HEK293 (cell line): ENCODE data around the gene SFSWAP.

Experiments
- KLF8 ChIP-seq: fragments of 450-650 bp; formaldehyde crosslinking; IDR thresholded peaks from 2 replicates; pipeline ENCODE4 v1.5.1; 2016; ENCODE audit warnings: missing biosample characterization, missing genetic modification characterization
- ZBTB7A ChIP-seq: fragments of 450-650 bp; formaldehyde crosslinking; IDR thresholded peaks from 2 replicates; pipeline ENCODE4 v1.5.1; 2016; ENCODE audit warnings: low read depth, missing biosample characterization, missing genetic modification characterization
- ZNF112 ChIP-seq: fragments of 450-650 bp; formaldehyde crosslinking; IDR thresholded peaks from 2 replicates; pipeline ENCODE4 v1.5.0; 2017; ENCODE audit warnings: missing biosample characterization, missing genetic modification characterization
- ZNF121 ChIP-seq: fragments of 450-650 bp; formaldehyde crosslinking; IDR thresholded peaks from 2 replicates; pipeline ENCODE4 v1.5.1; 2016; ENCODE audit warnings: missing biosample characterization, missing genetic modification characterization
- ZNF157 ChIP-seq: fragments of 450-650 bp; formaldehyde crosslinking; IDR thresholded peaks from 2 replicates; pipeline ENCODE4 v1.5.1; 2016; ENCODE audit warnings: missing biosample characterization, missing genetic modification characterization
- ZNF530 ChIP-seq: fragments of 450-650 bp; formaldehyde crosslinking; IDR thresholded peaks from 2 replicates; pipeline ENCODE4 v1.5.1; 2016; ENCODE audit warnings: low read depth, missing biosample characterization, missing genetic modification characterization
- ZNF623 ChIP-seq: fragments of 450-650 bp; formaldehyde crosslinking; IDR thresholded peaks from 2 replicates; pipeline ENCODE4 v1.5.1; 2016; ENCODE audit warnings: missing biosample characterization, missing genetic modification characterization
- ZNF707 ChIP-seq: fragments of 450-650 bp; formaldehyde crosslinking; IDR thresholded peaks from 2 replicates; pipeline ENCODE4 v1.5.1; 2016; ENCODE audit warnings: missing biosample characterization, missing genetic modification characterization
- ZNF791 ChIP-seq: fragments of 450-650 bp; formaldehyde crosslinking; IDR thresholded peaks from 2 replicates; pipeline ENCODE4 v1.5.1; 2016; ENCODE audit warnings: missing biosample characterization, missing genetic modification characterization
- TF ChIP-seq, protein P1 (sequence below): fragments of 450-650 bp; formaldehyde crosslinking; IDR thresholded peaks from 2 replicates; pipeline ENCODE4 v1.5.1; 2016; ENCODE audit warnings: missing biosample characterization, missing genetic modification characterization
- TF ChIP-seq, protein P2 (sequence below): fragments of 450-650 bp; formaldehyde crosslinking; IDR thresholded peaks from 2 replicates; pipeline ENCODE4 v1.5.1; 2016; ENCODE audit warnings: missing biosample characterization, missing genetic modification characterization
- TF ChIP-seq, protein P3 (sequence below): IDR thresholded peaks from 2 replicates; pipeline ENCODE4 v1.6.1; 2011; ENCODE audit warnings: mild to moderate bottlenecking, low read depth, low read length, borderline replicate concordance
- TF ChIP-seq, protein P4 (sequence below): fragments of 450-650 bp; formaldehyde crosslinking; IDR thresholded peaks from 2 replicates; pipeline ENCODE4 v1.5.1; 2016; ENCODE audit warnings: missing biosample characterization, missing genetic modification characterization

DNA sequence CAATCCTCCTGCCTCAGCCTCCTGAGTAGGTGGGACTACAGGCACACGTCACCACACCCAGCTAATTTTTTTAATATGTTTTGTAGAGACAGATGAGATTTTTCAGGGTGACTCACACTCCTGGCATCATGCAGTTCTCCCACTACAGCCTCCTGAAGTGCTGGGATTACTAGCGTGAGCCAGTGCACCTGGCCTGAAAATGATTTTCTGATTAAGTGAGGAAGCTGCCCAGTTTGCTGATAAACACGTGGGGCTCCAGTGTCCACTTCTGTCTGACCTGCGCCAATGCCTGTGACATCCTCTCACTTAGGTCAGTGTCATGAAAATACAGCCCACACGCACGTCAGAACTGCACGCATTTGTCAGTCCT, 37.0 kb upstream of the SFSWAP start:
- no peak for TF ChIP-seq ZNF623 (tag by site-specific recombination)
- no peak for TF ChIP-seq ZNF121
- TF ChIP-seq, protein P1, sequence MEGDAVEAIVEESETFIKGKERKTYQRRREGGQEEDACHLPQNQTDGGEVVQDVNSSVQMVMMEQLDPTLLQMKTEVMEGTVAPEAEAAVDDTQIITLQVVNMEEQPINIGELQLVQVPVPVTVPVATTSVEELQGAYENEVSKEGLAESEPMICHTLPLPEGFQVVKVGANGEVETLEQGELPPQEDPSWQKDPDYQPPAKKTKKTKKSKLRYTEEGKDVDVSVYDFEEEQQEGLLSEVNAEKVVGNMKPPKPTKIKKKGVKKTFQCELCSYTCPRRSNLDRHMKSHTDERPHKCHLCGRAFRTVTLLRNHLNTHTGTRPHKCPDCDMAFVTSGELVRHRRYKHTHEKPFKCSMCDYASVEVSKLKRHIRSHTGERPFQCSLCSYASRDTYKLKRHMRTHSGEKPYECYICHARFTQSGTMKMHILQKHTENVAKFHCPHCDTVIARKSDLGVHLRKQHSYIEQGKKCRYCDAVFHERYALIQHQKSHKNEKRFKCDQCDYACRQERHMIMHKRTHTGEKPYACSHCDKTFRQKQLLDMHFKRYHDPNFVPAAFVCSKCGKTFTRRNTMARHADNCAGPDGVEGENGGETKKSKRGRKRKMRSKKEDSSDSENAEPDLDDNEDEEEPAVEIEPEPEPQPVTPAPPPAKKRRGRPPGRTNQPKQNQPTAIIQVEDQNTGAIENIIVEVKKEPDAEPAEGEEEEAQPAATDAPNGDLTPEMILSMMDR (tag by site-specific recombination) = no peak
- TF ChIP-seq KLF8 (tag by site-specific recombination) = no peak
- no peak for TF ChIP-seq ZNF157 (tag by site-specific recombination)
- TF ChIP-seq, protein P2, sequence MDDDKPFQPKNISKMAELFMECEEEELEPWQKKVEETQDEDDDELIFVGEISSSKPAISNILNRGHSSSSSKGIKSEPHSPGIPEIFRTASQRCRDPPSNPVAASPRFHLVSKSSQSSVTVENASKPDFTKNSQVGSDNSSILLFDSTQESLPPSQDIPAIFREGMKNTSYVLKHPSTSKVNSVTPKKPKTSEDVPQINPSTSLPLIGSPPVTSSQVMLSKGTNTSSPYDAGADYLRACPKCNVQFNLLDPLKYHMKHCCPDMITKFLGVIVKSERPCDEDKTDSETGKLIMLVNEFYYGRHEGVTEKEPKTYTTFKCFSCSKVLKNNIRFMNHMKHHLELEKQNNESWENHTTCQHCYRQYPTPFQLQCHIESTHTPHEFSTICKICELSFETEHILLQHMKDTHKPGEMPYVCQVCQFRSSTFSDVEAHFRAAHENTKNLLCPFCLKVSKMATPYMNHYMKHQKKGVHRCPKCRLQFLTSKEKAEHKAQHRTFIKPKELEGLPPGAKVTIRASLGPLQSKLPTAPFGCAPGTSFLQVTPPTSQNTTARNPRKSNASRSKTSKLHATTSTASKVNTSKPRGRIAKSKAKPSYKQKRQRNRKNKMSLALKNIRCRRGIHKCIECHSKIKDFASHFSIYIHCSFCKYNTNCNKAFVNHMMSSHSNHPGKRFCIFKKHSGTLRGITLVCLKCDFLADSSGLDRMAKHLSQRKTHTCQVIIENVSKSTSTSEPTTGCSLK (tag by site-specific recombination) = no peak
- TF ChIP-seq ZBTB7A (tag by site-specific recombination) = no peak
- no peak for TF ChIP-seq ZNF112 (tag by site-specific recombination)
- TF ChIP-seq ZNF530 = no peak
- TF ChIP-seq, protein P3, sequence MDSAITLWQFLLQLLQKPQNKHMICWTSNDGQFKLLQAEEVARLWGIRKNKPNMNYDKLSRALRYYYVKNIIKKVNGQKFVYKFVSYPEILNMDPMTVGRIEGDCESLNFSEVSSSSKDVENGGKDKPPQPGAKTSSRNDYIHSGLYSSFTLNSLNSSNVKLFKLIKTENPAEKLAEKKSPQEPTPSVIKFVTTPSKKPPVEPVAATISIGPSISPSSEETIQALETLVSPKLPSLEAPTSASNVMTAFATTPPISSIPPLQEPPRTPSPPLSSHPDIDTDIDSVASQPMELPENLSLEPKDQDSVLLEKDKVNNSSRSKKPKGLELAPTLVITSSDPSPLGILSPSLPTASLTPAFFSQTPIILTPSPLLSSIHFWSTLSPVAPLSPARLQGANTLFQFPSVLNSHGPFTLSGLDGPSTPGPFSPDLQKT = no peak
- TF ChIP-seq, protein P4, sequence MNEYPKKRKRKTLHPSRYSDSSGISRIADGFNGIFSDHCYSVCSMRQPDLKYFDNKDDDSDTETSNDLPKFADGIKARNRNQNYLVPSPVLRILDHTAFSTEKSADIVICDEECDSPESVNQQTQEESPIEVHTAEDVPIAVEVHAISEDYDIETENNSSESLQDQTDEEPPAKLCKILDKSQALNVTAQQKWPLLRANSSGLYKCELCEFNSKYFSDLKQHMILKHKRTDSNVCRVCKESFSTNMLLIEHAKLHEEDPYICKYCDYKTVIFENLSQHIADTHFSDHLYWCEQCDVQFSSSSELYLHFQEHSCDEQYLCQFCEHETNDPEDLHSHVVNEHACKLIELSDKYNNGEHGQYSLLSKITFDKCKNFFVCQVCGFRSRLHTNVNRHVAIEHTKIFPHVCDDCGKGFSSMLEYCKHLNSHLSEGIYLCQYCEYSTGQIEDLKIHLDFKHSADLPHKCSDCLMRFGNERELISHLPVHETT = no peak
- TF ChIP-seq ZNF791 (tag by site-specific recombination) = no peak
- TF ChIP-seq ZNF707 (tag by site-specific recombination) = no peak
